Naive thymus-derived CD4-positive, alpha-beta T cell (primary cell): ENCODE data around the gene CCDC142. TPM values are rescaled to one million over a fixed set of nuclear protein-coding genes. Genes with fewer than 3 reads are reported as not detected.
A peak's percentile ranks its signal among the peaks of the same experiment; 100 is the strongest.

Experiments
- ATAC-seq: fragments of 150-1000 bp; cut with Tn5 transposase; 2 replicates; pipeline ENCODE4 v1.10.0; 2021; ENCODE audit warnings: mild to moderate bottlenecking, moderate library complexity
- CTCF ChIA-PET: fragments of 350-600 bp; sonication (Branson Sonifier 250); formaldehyde crosslinking; loops from one replicate; lab custom pipeline; 2021; ENCODE audit warnings: antibody characterized with exemption; lab: Charles Lee
- POLR2A ChIA-PET: fragments of 350-600 bp; sonication (Branson Sonifier 250); formaldehyde crosslinking; loops from one replicate; lab custom pipeline; 2021; ENCODE audit warnings: antibody characterized with exemption, inconsistent platforms; lab: Charles Lee
- DNase-seq, 9 donors: peaks; one replicate each; pipeline versions ENCODE4 v3.0.0 to v3.0.0-alpha.2; 2020 to 2022; ENCODE audit warnings: mixed read lengths in 1 of 9
- H3K27ac ChIP-seq: one replicate; pipeline ENCODE4 v1.7.0; 2013; ENCODE audit warnings: mild to moderate bottlenecking, low read depth, low read length, moderate library complexity
- H3K27me3 ChIP-seq, 2 donors: one replicate each; pipeline ENCODE4 v1.7.0; 2013; ENCODE audit warnings: low read length in 2 of 2, mild to moderate bottlenecking in 2 of 2, moderate library complexity in 2 of 2; ENCODE audit not compliant: control insufficient read depth in 2 of 2, insufficient read depth in 2 of 2
- H3K36me3 ChIP-seq, 3 experiments: 1 replicate in 2 of 3; 2 replicates in 1 of 3; pipeline ENCODE4 v1.7.0; 2013; ENCODE audit warnings: low read length in 3 of 3, mild to moderate bottlenecking in 3 of 3, moderate library complexity in 1 of 3; ENCODE audit not compliant: insufficient read depth in 3 of 3, control insufficient read depth in 2 of 3
- H3K4me1 ChIP-seq, 2 donors: one replicate each; pipeline ENCODE4 v1.7.0; 2013; ENCODE audit warnings: low read length in 2 of 2, mild to moderate bottlenecking in 2 of 2, moderate library complexity in 1 of 2; ENCODE audit not compliant: control insufficient read depth in 2 of 2, insufficient read depth in 2 of 2
- H3K4me3 ChIP-seq: 2 replicates; pipeline ENCODE4 v1.7.0; 2013; ENCODE audit warnings: mild to moderate bottlenecking, low read length
- H3K9me3 ChIP-seq, 3 experiments: 1 replicate in 2 of 3; 2 replicates in 1 of 3; pipeline ENCODE4 v1.7.0; 2013; ENCODE audit warnings: low read length in 3 of 3; ENCODE audit not compliant: control insufficient read depth in 2 of 3
- H3K27ac Mint-ChIP-seq, 9 donors: one replicate each; pipeline ENCODE4 v1.8.0; 2020 to 2022; ENCODE audit warnings: mixed read lengths in 9 of 9, mild to moderate bottlenecking in 8 of 9, moderate library complexity in 5 of 9, inconsistent platforms in 2 of 9
- H3K27me3 Mint-ChIP-seq, 5 donors: one replicate each; pipeline ENCODE4 v1.8.0; 2021 to 2022; ENCODE audit warnings: mixed read lengths in 5 of 5, mild to moderate bottlenecking in 1 of 5
- H3K36me3 Mint-ChIP-seq, 5 donors: one replicate each; pipeline ENCODE4 v1.8.0; 2020 to 2022; ENCODE audit warnings: mixed read lengths in 5 of 5, mild to moderate bottlenecking in 3 of 5, inconsistent platforms in 1 of 5
- H3K4me1 Mint-ChIP-seq, 7 donors: one replicate each; pipeline ENCODE4 v1.8.0; 2020 to 2022; ENCODE audit warnings: mixed read lengths in 7 of 7, mild to moderate bottlenecking in 3 of 7, inconsistent platforms in 1 of 7
- H3K4me3 Mint-ChIP-seq, 10 donors: one replicate each; pipeline ENCODE4 v1.8.0; 2020 to 2022; ENCODE audit warnings: mild to moderate bottlenecking in 10 of 10, mixed read lengths in 10 of 10, moderate library complexity in 6 of 10, inconsistent platforms in 2 of 10
- H3K9me3 Mint-ChIP-seq, 11 donors: one replicate each; pipeline ENCODE4 v1.8.0; 2020 to 2022; ENCODE audit warnings: mixed read lengths in 11 of 11, mild to moderate bottlenecking in 4 of 11, inconsistent platforms in 1 of 11, moderate library complexity in 1 of 11
- intact Hi-C, 2 donors: fragments of 100-400 bp; cut with micrococcal nuclease; formaldehyde crosslinking; loops; one replicate each; pipeline ENCODE4 v1.15.1; 2023
- polyA plus RNA-seq, 2 donors: library from polyadenylated mRNA; unstranded; fragments of 300-500 nt; fragmentation: Illumina TruSeq; gene quantifications; one replicate each; pipeline ENCODE4 v1.2.3, GENCODE V29; 2021
- total RNA-seq, 6 experiments: library from RNA in 5 of 6; stranded (reverse) in 5 of 6; gene quantifications; 1 replicate in 5 of 6; 2 replicates in 1 of 6; pipeline ENCODE4 v1.2.3 and lab custom pipeline; 2021 to 2026

The CCDC142 gene, protein sequence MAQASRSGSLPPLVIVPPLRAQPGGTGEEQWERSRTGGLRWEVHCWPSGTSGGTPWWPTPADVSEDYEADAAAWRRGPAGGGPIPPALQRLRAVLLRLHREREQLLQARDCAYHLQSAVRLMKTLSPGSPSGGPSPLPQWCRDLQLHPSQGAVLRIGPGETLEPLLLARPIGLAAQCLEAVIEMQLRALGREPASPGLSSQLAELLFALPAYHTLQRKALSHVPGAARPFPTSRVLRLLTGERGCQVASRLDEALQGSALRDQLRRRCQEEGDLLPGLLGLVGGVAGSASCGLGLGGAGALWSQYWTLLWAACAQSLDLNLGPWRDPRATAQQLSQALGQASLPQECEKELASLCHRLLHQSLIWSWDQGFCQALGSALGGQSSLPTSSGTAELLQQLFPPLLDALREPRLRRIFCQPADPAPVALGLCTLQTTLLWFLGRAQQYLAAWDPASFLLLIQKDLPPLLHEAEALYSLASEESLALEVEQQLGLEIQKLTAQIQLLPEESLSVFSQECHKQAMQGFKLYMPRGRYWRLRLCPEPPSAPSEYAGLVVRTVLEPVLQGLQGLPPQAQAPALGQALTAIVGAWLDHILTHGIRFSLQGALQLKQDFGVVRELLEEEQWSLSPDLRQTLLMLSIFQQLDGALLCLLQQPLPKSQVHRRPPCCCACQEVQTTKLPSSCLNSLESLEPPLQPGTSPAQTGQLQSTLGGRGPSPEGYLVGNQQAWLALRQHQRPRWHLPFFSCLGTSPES
- total RNA-seq, result 10 to 100 TPM; 21.4 to 75.2 (median 33.8) TPM
- polyA plus RNA-seq, result 10 to 100 TPM; 13.1 to 23.9 TPM
- 27.2 reads per million, percentile 57 among the genes with 10 or more reads in this experiment for total RNA-seq (lab: John Stamatoyannopoulos, UW)

DNA sequence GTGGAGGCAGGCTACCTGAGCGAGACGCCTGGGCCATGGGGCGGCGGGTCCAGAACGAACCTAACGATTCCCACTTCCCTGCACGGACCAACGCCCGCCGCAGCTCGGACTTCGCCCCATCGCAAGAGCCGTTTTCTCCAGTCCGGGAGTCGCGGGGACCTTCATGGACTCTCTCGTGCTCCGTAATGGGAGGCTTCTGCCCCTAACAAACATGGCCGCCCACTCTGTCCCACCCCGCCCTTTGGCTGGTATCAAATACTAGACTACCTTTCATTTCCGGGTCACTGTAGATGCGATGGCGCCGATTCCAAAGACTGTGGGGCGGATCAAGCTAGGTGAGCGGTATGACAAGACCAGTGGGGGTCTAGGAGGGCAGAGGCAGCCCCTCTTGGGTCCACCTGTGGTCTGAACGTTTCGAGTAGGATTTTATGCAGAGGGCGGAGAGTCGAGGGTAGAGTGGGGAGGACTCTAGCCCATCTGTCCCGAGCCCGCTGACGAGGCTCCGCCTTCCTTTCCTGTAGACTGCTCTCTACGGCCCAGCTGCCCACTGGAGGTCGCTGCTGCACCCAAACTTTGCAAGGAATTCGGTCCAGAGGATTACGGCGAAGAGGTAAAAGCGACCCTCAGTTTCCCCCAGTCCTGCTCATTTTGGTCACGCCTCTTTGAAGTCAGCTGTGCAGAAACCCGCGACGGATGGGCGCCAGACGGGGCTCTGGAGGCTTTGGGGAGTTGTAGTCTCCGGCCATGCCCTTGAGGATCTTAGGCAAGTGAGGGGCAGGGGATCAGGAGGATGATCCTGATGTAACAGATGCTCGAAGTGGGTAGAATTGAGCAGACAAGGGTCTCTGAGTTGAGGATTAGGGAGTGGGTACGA lies at the start of gene CCDC142, which contains the start of gene TTC31:
CCDC142 (minus strand) TSS at position 198 of the 874 bp plus-strand sequence; CDS start at position 37, 161 bp downstream.
TTC31 (plus strand) TSS at position 281 of the 874 bp plus-strand sequence; CDS start at position 296, 15 bp downstream.
- H3K9me3 ChIP-seq, result no peaks in the 10 kb centered on the region

GRCh38 chr2:74532222-74532621 lies 49.4 kb upstream of the CCDC142 start:
- H3K36me3 ChIP-seq, result peaks cover 0 to 36% (median 0%) of the 10 kb centered on the region in 3 experiments
- POLR2A ChIA-PET, result interaction anchor here (0.9 to 4.2 kb wide), 6 partner anchors 22 to 74 kb away, joined by 3 to 21 read pairs (median 4); partner anchors contain the start of genes CCDC142, LOXL3, PCGF1 and TTC31
- Mint-ChIP-seq H3K27ac (peak overlapping the region in 6 of 9 donors; percentile 15 to 60 (median 40)), H3K27me3 (peaks cover 0 to 2% (median 0%) of the 10 kb centered on the region in 5 donors), H3K9me3 (no peaks in the 10 kb centered on the region), H3K4me1 (peaks cover 28 to 40% (median 33%) of the 10 kb centered on the region in 7 donors), H3K4me3 (peak overlapping the region; percentile 19 to 91 (median 52)), H3K36me3 (peaks cover 0 to 25% (median 14%) of the 10 kb centered on the region in 5 donors)
- intact Hi-C loops, result loop anchor here (1.0 to 10.0 kb wide), 10 partner anchors 49 to 1300 kb away; partner anchors contain the start of genes CCT7 (in 1 of the 2), PRADC1 (in 1 of the 2), STAMBP (in 1 of the 2) and TTC31 (in 1 of the 2)
- no peak overlapping the region for H3K27ac ChIP-seq
- ATAC-seq (no peak), DNase-seq (peak in 5 of 9 donors; percentile 27 to 59 (median 47))
- H3K9me3 ChIP-seq, result no peaks in the 10 kb centered on the region
- CTCF ChIA-PET, result interaction anchor here (0.6 to 2.9 kb wide), 17 partner anchors 12 to 708 kb away, joined by 3 to 22 read pairs (median 4); partner anchors contain the start of genes CCDC142, INO80B, MRPL53 and PCGF1
- H3K4me1 ChIP-seq, result peaks cover 11 to 25% of the 10 kb centered on the region in 2 donors
- H3K4me3 ChIP-seq, result no peak overlapping the region
- no peaks in the 10 kb centered on the region for H3K27me3 ChIP-seq

More for the DNA sequence above, at the start of gene CCDC142, which contains the start of gene TTC31:
- intact Hi-C loops, result loop anchor here (1.0 to 10.0 kb wide), 18 partner anchors 11 to 1248 kb away; partner anchors contain the start of genes AUP1 (in 2 of the 2), C2orf81 (in 2 of the 2), HTRA2 (in 2 of the 2) and MRPL53 (in 2 of the 2)
- H3K4me3 ChIP-seq, result peak within 1 kb of the TSS; percentile 99
- peak; percentile 96 for ATAC-seq
- H3K4me1 Mint-ChIP-seq, result peaks cover 21 to 59% (median 41%) of the 10 kb centered on the region in 7 donors
- CTCF ChIA-PET, result interaction anchor here (0.7 to 6.2 kb wide), 16 partner anchors 10 to 104 kb away, joined by 3 to 59 read pairs (median 6); partner anchors contain the start of genes AUP1, DQX1, HTRA2 and INO80B
- peak within 1 kb of the TSS; percentile 93 to 100 (median 99) for H3K27ac Mint-ChIP-seq
- peaks cover 22 to 26% of the 10 kb centered on the region in 2 donors for H3K4me1 ChIP-seq
- POLR2A ChIA-PET, result interaction anchor here (0.8 to 6.9 kb wide), 25 partner anchors 9 to 746 kb away, joined by 3 to 197 read pairs (median 5); partner anchors contain the start of genes AUP1, C2orf81, HTRA2 and INO80B
- no peaks in the 10 kb centered on the region for H3K9me3 Mint-ChIP-seq
- H3K27ac ChIP-seq, result peak within 1 kb of the TSS; percentile 85
- no peaks in the 10 kb centered on the region for H3K27me3 Mint-ChIP-seq
- H3K36me3 Mint-ChIP-seq, result peaks cover 4 to 22% (median 12%) of the 10 kb centered on the region in 5 donors
- peaks cover 0 to 36% (median 0%) of the 10 kb centered on the region in 3 experiments for H3K36me3 ChIP-seq
- no peaks in the 10 kb centered on the region for H3K27me3 ChIP-seq
- peak; percentile 76 to 96 (median 96) for DNase-seq
- H3K4me3 Mint-ChIP-seq, result peak within 1 kb of the TSS; percentile 91 to 100 (median 98)

- Histone ChIP-seq H3K4me3 (no peak overlapping the region), H3K36me3 (peaks cover 0 to 41% (median 2%) of the 10 kb centered on the region in 3 experiments), H3K9me3 (no peaks in the 10 kb centered on the region), H3K27me3 (no peaks in the 10 kb centered on the region), H3K4me1 (peaks cover 11 to 25% of the 10 kb centered on the region in 2 donors), H3K27ac (no peak overlapping the region)
- CTCF ChIA-PET, result interaction anchor here (0.6 to 2.9 kb wide), 19 partner anchors 11 to 707 kb away, joined by 3 to 22 read pairs (median 5); partner anchors contain the start of genes CCDC142, INO80B, MRPL53 and PCGF1
- POLR2A ChIA-PET, result interaction anchor here (0.9 to 4.2 kb wide), 7 partner anchors 15 to 73 kb away, joined by 3 to 28 read pairs (median 5); partner anchors contain the start of genes CCDC142, PCGF1, TTC31 and WBP1
- Mint-ChIP-seq H3K27me3 (no peaks in the 10 kb centered on the region), H3K27ac (peak overlapping the region in 5 of 9 donors; percentile 4 to 97 (median 92)), H3K4me1 (peaks cover 25 to 44% (median 38%) of the 10 kb centered on the region in 7 donors), H3K4me3 (peak overlapping the region in 9 of 10 donors; percentile 17 to 98 (median 91)), H3K36me3 (peaks cover 3 to 30% (median 19%) of the 10 kb centered on the region in 5 donors), H3K9me3 (no peaks in the 10 kb centered on the region)
- ATAC-seq, result no peak
- intact Hi-C loops, result loop anchor here (1.0 to 10.0 kb wide), 10 partner anchors 48 to 1299 kb away; partner anchors contain the start of genes CCT7 (in 1 of the 2), PRADC1 (in 1 of the 2), STAMBP (in 1 of the 2) and TTC31 (in 1 of the 2)
- no peak for DNase-seq
These were observed 48.9 kb upstream of the CCDC142 start for GRCh38 chr2:74531666-74532065.

DNA sequence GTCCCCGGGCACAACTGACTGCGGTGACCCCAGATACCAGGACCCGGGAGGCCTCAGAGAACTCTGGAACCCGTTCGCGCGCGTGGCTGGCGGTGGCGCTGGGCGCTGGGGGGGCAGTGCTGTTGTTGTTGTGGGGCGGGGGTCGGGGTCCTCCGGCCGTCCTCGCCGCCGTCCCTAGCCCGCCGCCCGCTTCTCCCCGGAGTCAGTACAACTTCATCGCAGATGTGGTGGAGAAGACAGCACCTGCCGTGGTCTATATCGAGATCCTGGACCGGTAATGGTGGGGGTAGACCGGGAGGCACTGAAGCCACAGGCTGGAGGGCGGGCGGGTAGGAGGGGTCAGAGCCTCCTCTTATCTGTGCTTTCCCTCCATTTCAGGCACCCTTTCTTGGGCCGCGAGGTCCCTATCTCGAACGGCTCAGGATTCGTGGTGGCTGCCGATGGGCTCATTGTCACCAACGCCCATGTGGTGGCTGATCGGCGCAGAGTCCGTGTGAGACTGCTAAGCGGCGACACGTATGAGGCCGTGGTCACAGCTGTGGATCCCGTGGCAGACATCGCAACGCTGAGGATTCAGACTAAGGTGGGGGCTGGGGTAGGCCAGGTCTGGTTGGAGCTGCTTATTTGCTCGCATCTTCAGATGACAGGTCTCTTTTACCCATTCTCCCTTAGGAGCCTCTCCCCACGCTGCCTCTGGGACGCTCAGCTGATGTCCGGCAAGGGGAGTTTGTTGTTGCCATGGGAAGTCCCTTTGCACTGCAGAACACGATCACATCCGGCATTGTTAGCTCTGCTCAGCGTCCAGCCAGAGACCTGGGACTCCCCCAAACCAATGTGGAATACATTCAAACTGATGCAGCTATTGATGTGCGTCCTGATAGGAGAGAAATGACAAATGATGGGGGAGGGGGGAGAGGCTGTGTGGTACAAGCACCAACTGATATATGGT lies 47.7 kb upstream of the CCDC142 start:
- ATAC-seq (peak; percentile 43), DNase-seq (peak in 6 of 9 donors; percentile 19 to 50 (median 34))
- Histone ChIP-seq H3K27me3 (no peaks in the 10 kb centered on the region), H3K4me3 (peak overlapping the region; percentile 94), H3K36me3 (peaks cover 0 to 47% (median 6%) of the 10 kb centered on the region in 3 experiments), H3K4me1 (peaks cover 11 to 25% of the 10 kb centered on the region in 2 donors), H3K9me3 (no peaks in the 10 kb centered on the region), H3K27ac (peak overlapping the region; percentile 85)
- intact Hi-C loops, result loop anchor here (5.0 to 10.0 kb wide), 5 partner anchors 196 to 1298 kb away; partner anchors contain the start of genes CCT7 (in 1 of the 2), PRADC1 (in 1 of the 2) and STAMBP (in 1 of the 2)
- Mint-ChIP-seq H3K4me3 (peak overlapping the region; percentile 91 to 98 (median 94)), H3K27ac (peak overlapping the region; percentile 48 to 97 (median 92)), H3K27me3 (no peaks in the 10 kb centered on the region), H3K36me3 (peaks cover 8 to 37% (median 26%) of the 10 kb centered on the region in 5 donors), H3K4me1 (peaks cover 25 to 50% (median 43%) of the 10 kb centered on the region in 7 donors), H3K9me3 (no peaks in the 10 kb centered on the region)
- ChIA-PET POLR2A (interaction anchor here (0.7 to 4.2 kb wide), 15 partner anchors 14 to 702 kb away, joined by 3 to 28 read pairs (median 5); partner anchors contain the start of genes BOLA3, CCDC142, PCGF1 and STAMBP), CTCF (interaction anchor here (1.3 to 2.9 kb wide), 8 partner anchors 20 to 280 kb away, joined by 3 to 22 read pairs (median 6); partner anchors contain the start of genes CCDC142, TTC31 and WBP1)
